GM19468 (cell line): Measurements from ENCODE around the gene PTPA.

Source experiments
- ATAC-seq: cut with Tn5 transposase; IDR thresholded peaks from one replicate; pipeline ENCODE4 v1.9.1; 2021; ENCODE audit warnings: mild to moderate bottlenecking, moderate library complexity, moderate number of reproducible peaks; ENCODE audit not compliant: unreplicated experiment; ENCODE audit errors: extremely low read depth

Gene PTPA

DNA sequence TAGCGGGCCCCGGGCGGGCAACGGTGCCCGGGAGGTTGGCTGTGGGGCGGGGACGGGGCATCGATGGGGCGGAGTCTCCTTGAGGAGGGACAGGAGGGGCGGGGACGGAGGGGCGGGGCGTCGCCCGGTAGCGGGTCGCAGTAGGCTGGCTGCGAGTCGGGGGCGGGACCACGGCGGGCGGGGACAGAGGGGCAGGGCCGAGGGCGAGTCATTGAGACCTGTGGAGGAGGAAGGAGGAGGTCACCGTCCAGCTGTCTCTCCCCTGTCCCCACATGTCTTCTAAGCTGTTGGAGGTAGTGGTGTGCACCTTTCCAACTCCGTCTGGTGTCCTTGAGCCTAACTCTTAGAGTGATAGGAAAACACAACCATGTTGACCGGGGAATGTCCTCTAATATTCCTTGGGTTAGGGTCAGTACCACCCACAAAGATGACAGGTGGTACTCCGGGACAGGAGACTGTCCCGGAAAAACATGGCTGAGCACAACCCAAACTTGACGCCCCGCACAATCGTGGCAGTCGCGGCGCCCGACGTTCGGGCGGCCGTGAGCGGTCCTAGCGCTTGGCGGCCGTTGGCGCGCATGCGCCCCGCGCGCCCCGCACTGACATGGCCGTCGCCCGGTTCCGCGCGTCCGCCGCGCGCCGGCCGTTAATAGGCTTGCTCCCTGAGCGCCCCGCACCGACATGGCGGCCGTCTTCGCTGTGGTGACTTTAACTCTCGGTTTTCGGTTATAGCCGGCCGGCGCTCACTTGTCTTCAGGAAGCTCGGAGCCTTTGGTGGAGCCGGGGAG is at the start of gene PTPA, which contains the start of gene CRAT:
PTPA (plus strand) TSS at position 676 of the 788 bp plus-strand sequence. CDS start 186 bp downstream, outside the sequence.
CRAT (minus strand) TSS at position 54 of the 788 bp plus-strand sequence. CDS start 284 bp downstream, outside the sequence.
- ATAC-seq = peak; percentile 21

- ATAC-seq = no peak
Observed at GRCh38 chr9:129063061-129063460, 48.2 kb upstream of the PTPA start.

- no peak for ATAC-seq
Observed at GRCh38 chr9:129064499-129064908, 46.7 kb upstream of the PTPA start.

DNA sequence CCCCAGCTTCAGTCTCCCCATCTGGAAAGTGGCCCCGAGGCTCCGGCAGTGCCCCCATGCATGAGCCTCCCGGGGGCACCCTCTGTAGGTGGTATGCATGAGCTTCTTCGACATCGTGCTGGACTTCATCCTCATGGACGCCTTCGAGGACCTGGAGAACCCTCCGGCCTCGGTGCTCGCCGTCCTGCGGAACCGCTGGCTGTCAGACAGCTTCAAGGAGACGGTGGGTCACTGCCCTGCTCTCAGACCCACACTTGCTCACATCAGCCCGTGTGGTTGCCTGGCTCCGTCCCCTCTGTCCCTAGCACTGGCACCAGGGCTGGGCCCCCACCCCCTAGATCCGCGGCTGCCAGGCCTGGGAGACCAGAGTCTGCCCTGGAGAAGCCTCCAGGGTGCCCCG is 43.1 kb upstream of the PTPA start:
- no peak for ATAC-seq

GRCh38 chr9:129068990-129069861 is 42.0 kb upstream of the PTPA start:
- ATAC-seq = peak; percentile 80

DNA sequence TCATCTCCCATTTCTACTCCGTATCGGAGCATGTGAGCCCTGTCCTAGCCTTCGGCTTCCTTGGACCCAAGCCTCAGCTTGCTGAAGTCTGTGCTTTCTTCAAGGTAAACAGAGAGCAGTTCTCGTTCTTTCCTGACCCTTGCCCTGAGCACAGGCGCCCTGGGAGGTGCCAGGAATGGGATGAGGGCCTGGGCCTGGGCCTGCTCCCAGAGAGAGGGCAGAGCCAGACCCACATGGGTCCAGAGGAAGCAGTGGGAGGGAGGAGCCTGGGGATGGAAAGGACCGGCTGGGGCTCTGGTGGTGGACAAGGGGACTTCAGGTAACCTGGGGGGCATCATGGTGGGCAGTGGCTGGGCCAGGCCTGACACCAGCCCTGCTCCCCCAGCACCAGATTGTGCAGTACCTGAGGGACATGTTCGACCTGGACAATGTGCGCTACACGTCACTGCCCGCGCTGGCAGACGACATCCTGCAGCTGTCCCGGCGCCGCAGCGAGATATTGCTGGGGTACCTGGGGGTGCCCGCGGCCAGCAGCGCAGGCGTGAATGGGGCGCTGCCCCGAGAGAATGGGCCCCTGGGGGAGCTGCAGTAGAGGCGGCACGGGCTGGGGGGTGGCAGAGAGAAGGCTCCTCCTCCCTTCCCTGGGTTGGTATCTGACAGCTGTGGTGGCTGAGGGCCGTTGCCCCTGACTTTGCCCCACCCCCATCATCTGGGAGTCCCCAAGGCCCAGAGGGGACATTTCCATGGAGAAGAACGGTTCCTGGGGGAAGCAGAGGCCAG is 41.2 kb upstream of the PTPA start:
- ATAC-seq = no peak

GRCh38 chr9:129070696-129071525 is 40.3 kb upstream of the PTPA start:
- ATAC-seq = no peak

- no peak for ATAC-seq
Observed at GRCh38 chr9:129071526-129072126, 39.6 kb upstream of the PTPA start.

- no peak for ATAC-seq
Observed at GRCh38 chr9:129072171-129072570, 39.0 kb upstream of the PTPA start.

- ATAC-seq = no peak
Observed at GRCh38 chr9:129073404-129073803, 37.8 kb upstream of the PTPA start.

- ATAC-seq = no peak
Observed at GRCh38 chr9:129074106-129074505, 37.1 kb upstream of the PTPA start.

GRCh38 chr9:129075996-129076639 is 35.1 kb upstream of the PTPA start:
- no peak for ATAC-seq

GRCh38 chr9:129076640-129077037 is 34.6 kb upstream of the PTPA start:
- ATAC-seq = no peak

DNA sequence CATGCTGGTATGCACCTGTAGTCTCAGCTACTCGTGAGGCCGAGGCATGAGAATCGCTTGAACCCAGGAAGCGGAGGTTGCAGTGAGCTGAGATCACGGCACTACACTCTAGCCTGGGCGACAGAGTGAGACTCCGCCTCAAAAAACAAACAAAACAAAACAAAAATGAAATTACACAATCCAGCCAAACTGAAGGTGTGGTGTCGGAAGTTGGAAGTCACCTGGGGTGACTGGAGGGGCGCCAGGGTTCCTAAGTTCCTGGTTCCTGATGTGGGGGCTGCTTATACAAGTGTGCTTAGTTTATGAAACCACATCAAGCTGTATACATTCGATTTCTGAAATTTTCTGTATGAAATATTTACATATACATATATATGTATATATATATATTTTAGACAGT is 34.0 kb upstream of the PTPA start:
- ATAC-seq = no peak

GRCh38 chr9:129078691-129079503 is 32.3 kb upstream of the PTPA start:
- ATAC-seq = no peak

GRCh38 chr9:129079829-129080228 is 31.4 kb upstream of the PTPA start:
- ATAC-seq = no peak

- no peak for ATAC-seq
Observed at GRCh38 chr9:129080298-129080600, 31.0 kb upstream of the PTPA start.
